AG09309 (cell line): ENCODE data around the gene MALRD1.

ENCODE experiments used
- DNase-seq: peaks from one replicate; pipeline ENCODE4 v3.0.0-alpha.2; 2010; ENCODE audit warnings: low read depth
- H3K4me3 ChIP-seq: 2 replicates; pipeline ENCODE4 v1.5.1; 2011; ENCODE audit warnings: mild to moderate bottlenecking, low read depth, low read length, moderate library complexity; ENCODE audit not compliant: control insufficient read depth
- TF ChIP-seq, protein P1 (sequence below): IDR thresholded peaks from 2 replicates; pipeline ENCODE4 v1.5.1; 2011; ENCODE audit warnings: mild to moderate bottlenecking, low read depth, low read length, inconsistent platforms; ENCODE audit not compliant: insufficient read depth, control insufficient read depth; ENCODE audit errors: missing control alignments

Gene MALRD1

DNA sequence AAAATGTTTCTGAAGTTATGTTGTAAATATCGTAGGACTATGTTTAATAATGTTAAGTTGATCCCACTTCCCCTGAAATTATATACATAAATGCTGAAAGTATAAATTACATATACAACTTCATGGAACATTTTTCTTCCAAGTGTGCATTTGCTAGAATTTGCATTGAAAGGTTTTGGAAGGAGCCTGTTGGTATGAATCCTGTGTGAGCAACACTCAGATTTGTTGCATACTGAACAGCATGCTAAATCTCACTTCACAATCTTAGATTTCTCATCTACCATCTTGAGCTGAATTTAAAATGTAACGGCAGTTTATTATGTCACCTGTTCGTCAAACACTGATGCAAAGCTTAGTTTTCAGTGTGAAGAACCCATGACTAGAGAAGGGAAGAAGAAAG, 172.6 kb downstream of the MALRD1 start:
- TF ChIP-seq, protein P1, sequence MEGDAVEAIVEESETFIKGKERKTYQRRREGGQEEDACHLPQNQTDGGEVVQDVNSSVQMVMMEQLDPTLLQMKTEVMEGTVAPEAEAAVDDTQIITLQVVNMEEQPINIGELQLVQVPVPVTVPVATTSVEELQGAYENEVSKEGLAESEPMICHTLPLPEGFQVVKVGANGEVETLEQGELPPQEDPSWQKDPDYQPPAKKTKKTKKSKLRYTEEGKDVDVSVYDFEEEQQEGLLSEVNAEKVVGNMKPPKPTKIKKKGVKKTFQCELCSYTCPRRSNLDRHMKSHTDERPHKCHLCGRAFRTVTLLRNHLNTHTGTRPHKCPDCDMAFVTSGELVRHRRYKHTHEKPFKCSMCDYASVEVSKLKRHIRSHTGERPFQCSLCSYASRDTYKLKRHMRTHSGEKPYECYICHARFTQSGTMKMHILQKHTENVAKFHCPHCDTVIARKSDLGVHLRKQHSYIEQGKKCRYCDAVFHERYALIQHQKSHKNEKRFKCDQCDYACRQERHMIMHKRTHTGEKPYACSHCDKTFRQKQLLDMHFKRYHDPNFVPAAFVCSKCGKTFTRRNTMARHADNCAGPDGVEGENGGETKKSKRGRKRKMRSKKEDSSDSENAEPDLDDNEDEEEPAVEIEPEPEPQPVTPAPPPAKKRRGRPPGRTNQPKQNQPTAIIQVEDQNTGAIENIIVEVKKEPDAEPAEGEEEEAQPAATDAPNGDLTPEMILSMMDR: no peak
- no peak for DNase-seq
- H3K4me3 ChIP-seq: no peak overlapping the region

DNA sequence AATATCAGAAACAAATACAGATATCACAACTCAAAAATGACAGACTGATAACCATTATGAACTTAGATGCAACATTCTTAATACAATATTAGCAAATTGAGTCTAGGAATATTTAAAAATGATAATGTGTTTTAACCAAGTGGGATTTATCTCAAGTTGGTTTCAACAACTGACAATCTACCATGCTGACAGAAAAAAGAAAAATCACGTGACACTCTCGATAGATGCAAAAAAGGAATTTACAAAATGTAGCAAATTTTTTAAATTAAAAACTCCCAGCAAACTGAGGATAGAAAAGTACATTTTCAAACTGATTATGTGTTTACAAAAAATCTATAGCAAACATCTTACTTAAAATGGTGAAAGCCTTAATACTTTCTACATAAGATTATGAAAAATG, 177.4 kb downstream of the MALRD1 start:
- DNase-seq: no peak
- TF ChIP-seq, protein P1: no peak

DNA sequence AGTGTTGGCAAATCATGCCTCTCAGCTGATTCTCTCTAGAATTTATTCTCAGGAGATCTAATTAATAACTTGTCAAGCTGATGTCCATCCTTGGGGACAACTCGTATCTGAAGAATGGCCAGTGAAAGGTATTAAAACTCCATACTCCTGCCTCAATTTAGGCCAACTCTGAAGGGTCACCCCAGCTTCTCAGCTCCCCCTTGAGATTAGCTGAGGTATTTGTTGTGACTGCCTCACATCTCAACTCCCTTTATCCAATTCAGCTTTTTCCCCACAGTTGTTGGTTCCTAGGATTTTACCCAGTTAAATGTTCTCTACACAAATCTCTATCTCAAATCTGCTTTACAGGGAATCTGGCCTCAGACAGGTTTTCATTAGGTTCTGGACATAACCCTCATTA, 182.4 kb downstream of the MALRD1 start:
- DNase-seq: no peak
- no peak overlapping the region for H3K4me3 ChIP-seq
- TF ChIP-seq, protein P1: no peak

More for the DNA sequence above, 177.4 kb downstream of the MALRD1 start:
- no peak overlapping the region for H3K4me3 ChIP-seq

DNA sequence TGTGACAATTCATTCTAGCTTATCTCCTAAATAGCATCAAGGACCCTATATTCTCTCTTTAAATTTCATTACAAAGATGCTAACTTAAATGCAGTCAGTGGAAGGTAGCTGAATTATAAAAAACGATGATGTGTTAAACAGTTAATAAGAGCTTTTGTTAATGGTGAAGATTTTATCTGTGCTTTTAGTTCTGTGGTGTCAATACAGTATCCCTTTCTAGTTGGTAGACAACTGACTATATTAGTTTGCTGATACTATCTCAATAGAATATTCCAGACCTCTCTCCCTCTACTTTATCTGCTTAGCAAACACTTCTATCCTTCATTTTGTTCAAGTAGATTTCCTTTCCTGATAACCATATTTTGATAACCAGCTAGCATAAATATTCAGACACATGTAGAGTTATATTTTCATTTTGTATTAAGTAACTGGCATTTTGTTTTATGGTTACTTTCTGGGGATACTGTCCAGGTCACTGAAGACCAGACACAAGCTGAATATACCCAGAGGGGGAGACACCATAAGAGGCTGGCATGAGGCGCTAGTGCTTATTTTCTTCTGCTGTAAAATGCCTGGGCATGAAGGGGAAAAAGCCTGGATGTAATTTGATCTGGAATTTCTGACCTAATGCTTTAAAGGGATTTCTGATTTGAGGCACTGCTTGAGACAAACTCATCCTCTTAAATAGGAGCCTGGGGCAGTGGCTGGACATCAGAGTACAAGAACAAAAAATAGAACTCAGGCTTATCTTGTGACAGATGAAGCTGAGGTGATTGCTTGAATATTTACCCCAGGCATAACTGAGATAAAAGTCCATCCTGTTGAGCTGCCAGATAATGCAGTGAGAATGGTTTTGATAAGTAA, 197.5 kb downstream of the MALRD1 start:
- TF ChIP-seq, protein P1: no peak
- DNase-seq: no peak
- H3K4me3 ChIP-seq: no peak overlapping the region

DNA sequence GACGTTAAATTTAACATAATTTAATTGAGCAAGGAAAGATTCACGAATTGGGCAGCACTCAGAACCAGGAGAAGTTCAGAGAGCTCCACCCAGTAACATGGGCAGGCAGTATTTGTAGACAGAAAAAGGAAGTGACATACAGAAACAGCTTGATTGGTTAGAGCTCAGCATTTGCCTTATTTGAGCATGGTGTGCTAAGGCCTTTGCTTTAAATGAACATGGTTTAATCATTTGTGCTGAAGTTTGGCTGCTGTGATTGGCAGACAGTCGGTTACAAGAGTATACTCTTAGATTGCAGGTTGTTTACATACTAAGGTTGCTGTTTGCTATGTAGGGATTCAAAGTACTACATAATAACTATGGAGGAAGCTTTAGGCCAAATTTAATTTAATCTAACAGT, 199.2 kb downstream of the MALRD1 start:
- no peak for DNase-seq

DNA sequence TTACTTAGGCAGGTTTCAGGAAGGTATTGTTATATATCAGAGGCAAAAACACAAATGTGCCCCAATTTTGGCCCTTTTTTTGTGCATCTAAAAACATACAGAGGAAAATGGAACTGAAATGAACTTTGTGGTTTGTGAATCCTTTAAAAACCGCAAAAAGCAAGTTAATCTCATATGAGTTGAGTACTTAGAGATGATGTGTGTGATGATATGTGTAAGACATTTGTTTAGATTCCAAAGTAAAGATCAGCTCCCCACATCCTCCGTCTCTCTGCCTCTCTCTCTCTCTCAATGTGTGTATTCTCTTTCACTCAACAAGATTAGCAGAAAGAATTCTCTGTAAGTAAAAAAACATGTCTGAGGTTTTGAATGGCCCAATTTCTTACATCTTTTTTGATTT, 201.9 kb downstream of the MALRD1 start:
- no peak overlapping the region for H3K4me3 ChIP-seq
- TF ChIP-seq, protein P1: no peak
- DNase-seq: no peak

More for the DNA sequence above, 199.2 kb downstream of the MALRD1 start:
- no peak overlapping the region for H3K4me3 ChIP-seq
- TF ChIP-seq, protein P1: no peak
